Esophagus (tissue), 2 donors: ENCODE measurements around the gene HSPA1B. TPM values are rescaled to one million over a fixed set of nuclear protein-coding genes. Genes with fewer than 3 reads are reported as not detected.
"Not testable (repeated sequence)": the region's sequence is repeated elsewhere in the genome, so short reads cannot be mapped to it uniquely, and the experiment has no call there.

Experiments
- H3K27ac ChIP-seq, 2 donors: one replicate each; pipeline ENCODE4 v1.5.1; 2013; ENCODE audit warnings: low read depth in 2 of 2, mild to moderate bottlenecking in 2 of 2, inconsistent platforms in 1 of 2, low read length in 1 of 2, moderate library complexity in 1 of 2
- H3K27me3 ChIP-seq, 2 donors: one replicate each; pipeline ENCODE4 v1.6.1; 2013; ENCODE audit warnings: low read length in 2 of 2, control low read depth in 1 of 2, mild to moderate bottlenecking in 1 of 2; ENCODE audit not compliant: insufficient read depth in 2 of 2, control insufficient read depth in 1 of 2
- H3K36me3 ChIP-seq, 2 donors: one replicate each; pipeline ENCODE4 v1.6.1; 2013; ENCODE audit warnings: low read length in 1 of 2; ENCODE audit not compliant: control insufficient read depth in 2 of 2, insufficient read depth in 2 of 2
- H3K4me1 ChIP-seq, 2 donors: one replicate each; pipeline ENCODE4 v1.6.1; 2013; ENCODE audit warnings: low read length in 1 of 2; ENCODE audit not compliant: control insufficient read depth in 2 of 2, insufficient read depth in 2 of 2
- H3K4me3 ChIP-seq, 2 donors: one replicate each; pipeline ENCODE4 v1.5.1; 2013; ENCODE audit warnings: low read length in 2 of 2, mild to moderate bottlenecking in 2 of 2, low read depth in 1 of 2, moderate library complexity in 1 of 2
- H3K9me3 ChIP-seq, 2 donors: one replicate each; pipeline ENCODE4 v1.6.1; 2013; ENCODE audit warnings: mild to moderate bottlenecking in 2 of 2, low read depth in 1 of 2, low read length in 1 of 2, moderate library complexity in 1 of 2; ENCODE audit not compliant: control insufficient read depth in 2 of 2, insufficient read depth in 1 of 2
- WGBS, 2 donors: extraction: QIAGEN DNeasy Blood & Tissue Kit; methylation state at CpG; one replicate each; pipeline ENCODE4 v1.1.7; 2013; 5-methylcytosine and 5-hydroxymethylcytosine counted together
- polyA plus RNA-seq, 2 donors: library from polyadenylated mRNA; stranded (reverse); fragments of 200-250 nt; gene quantifications; one replicate each; pipeline ENCODE4 v1.2.3, GENCODE V29; 2013
- donor health status: healthy with polysubstance abuse.
- donor health status: Bipolar disorder and iron deficiency.

The HSPA1B gene
- polyA plus RNA-seq, 2 donors: 26.9 to 103 TPM

GRCh38 chr6:31864818-31865204 is 37.3 kb downstream of the HSPA1B start:
- Histone ChIP-seq H3K9me3 (no peaks in the 10 kb centered on the region), H3K36me3 (peaks cover 0 to 7% of the 10 kb centered on the region in 2 donors), H3K27me3 (no peaks in the 10 kb centered on the region), H3K4me1 (peaks cover 0 to 8% of the 10 kb centered on the region in 2 donors), H3K4me3 (no peak overlapping the region), H3K27ac (no peak overlapping the region)
- WGBS, 2 donors: 86 to 88% methylated on average over 8 of the region's 8 CpGs

- H3K36me3 ChIP-seq: peaks cover 0 to under 1% of the 10 kb centered on the region in 2 donors
- H3K27me3 ChIP-seq: no peaks in the 10 kb centered on the region
- H3K27ac ChIP-seq: no peak overlapping the region
- H3K4me3 ChIP-seq: no peak overlapping the region
- peaks cover 0 to 8% of the 10 kb centered on the region in 2 donors for H3K4me1 ChIP-seq
- WGBS, 2 donors: 83% methylated on average over 21 of the region's 21 CpGs
- H3K9me3 ChIP-seq: no peaks in the 10 kb centered on the region
Measured at GRCh38 chr6:31865205-31866118, 37.9 kb downstream of the HSPA1B start.

- H3K36me3 ChIP-seq, H3K4me3 ChIP-seq, H3K27ac ChIP-seq, H3K4me1 ChIP-seq, H3K9me3 ChIP-seq, H3K27me3 ChIP-seq: not testable (repeated sequence)
- WGBS, 2 donors: 69 to 76% methylated on average over 1 of the region's 1 CpG
Measured at GRCh38 chr6:31868658-31868971, 41.1 kb downstream of the HSPA1B start.

GRCh38 chr6:31869343-31869742 is 41.8 kb downstream of the HSPA1B start:
- Histone ChIP-seq H3K27me3 (no peaks in the 10 kb centered on the region), H3K4me1 (peaks cover 0 to under 1% of the 10 kb centered on the region in 2 donors), H3K4me3 (no peak overlapping the region), H3K27ac (no peak overlapping the region), H3K36me3 (no peaks in the 10 kb centered on the region), H3K9me3 (no peaks in the 10 kb centered on the region)
- WGBS, 2 donors: 82% methylated on average over 8 of the region's 8 CpGs

- H3K27me3 ChIP-seq: no peaks in the 10 kb centered on the region
- 64 to 74% methylated on average over 16 of the region's 16 CpGs for WGBS, 2 donors
- no peaks in the 10 kb centered on the region for H3K36me3 ChIP-seq
- H3K9me3 ChIP-seq: no peaks in the 10 kb centered on the region
- no peak overlapping the region for H3K4me3 ChIP-seq
- H3K4me1 ChIP-seq: no peaks in the 10 kb centered on the region
- no peak overlapping the region for H3K27ac ChIP-seq
Measured at GRCh38 chr6:31870385-31870921, 42.9 kb downstream of the HSPA1B start.

GRCh38 chr6:31871046-31871659 is 43.6 kb downstream of the HSPA1B start:
- no peaks in the 10 kb centered on the region for H3K36me3 ChIP-seq

GRCh38 chr6:31874084-31874670 is 46.6 kb downstream of the HSPA1B start:
- Histone ChIP-seq H3K27me3 (no peaks in the 10 kb centered on the region), H3K4me1 (peaks cover 0 to 3% of the 10 kb centered on the region in 2 donors), H3K9me3 (no peaks in the 10 kb centered on the region), H3K4me3 (no peak overlapping the region), H3K36me3 (no peaks in the 10 kb centered on the region), H3K27ac (no peak overlapping the region)
- WGBS, 2 donors: 53 to 56% methylated on average over 4 of the region's 4 CpGs

More at GRCh38 chr6:31871046-31871659, 43.6 kb downstream of the HSPA1B start:
- Histone ChIP-seq H3K27ac (no peak overlapping the region), H3K4me1 (no peaks in the 10 kb centered on the region), H3K27me3 (no peaks in the 10 kb centered on the region), H3K9me3 (no peaks in the 10 kb centered on the region), H3K4me3 (no peak overlapping the region)
- 56 to 61% methylated on average over 9 of the region's 9 CpGs for WGBS, 2 donors

- Histone ChIP-seq H3K4me1 (peaks cover 0 to 3% of the 10 kb centered on the region in 2 donors), H3K36me3 (peaks cover 0 to 4% of the 10 kb centered on the region in 2 donors), H3K4me3 (no peak overlapping the region), H3K9me3 (no peaks in the 10 kb centered on the region), H3K27me3 (no peaks in the 10 kb centered on the region), H3K27ac (no peak overlapping the region)
- WGBS, 2 donors: 74 to 80% methylated on average over 5 of the region's 5 CpGs
Measured at GRCh38 chr6:31874836-31875572, 47.5 kb downstream of the HSPA1B start.

GRCh38 chr6:31875877-31876276 is 48.3 kb downstream of the HSPA1B start:
- 61 to 75% methylated on average over 5 of the region's 5 CpGs for WGBS, 2 donors
- Histone ChIP-seq H3K4me3 (no peak overlapping the region), H3K36me3 (peaks cover 5 to 9% of the 10 kb centered on the region in 2 donors), H3K27me3 (no peaks in the 10 kb centered on the region), H3K9me3 (no peaks in the 10 kb centered on the region), H3K27ac (no peak overlapping the region), H3K4me1 (peaks cover 0 to 3% of the 10 kb centered on the region in 2 donors)
